ENCODE data around the gene GAS7. TPM values are rescaled to one million over a fixed set of nuclear protein-coding genes. Genes with fewer than 3 reads are reported as not detected.

Gene GAS7
- total and polyA plus RNA-seq, 9 of the 15 experiments (the other 6 are each of a cell fraction or from before 2014, with no cell fraction given) = 0.11 to 0.33 TPM; not detected in 7

GRCh38 chr17:10067446-10068143 is 130.8 kb downstream of the GAS7 start:
- TF ChIP-seq LARP7 (IDR thresholded peaks at IDR 0.05) = no peak
- TF ChIP-seq ZNF134 (CRISPR knock-in tag; conservative IDR thresholded peaks at IDR 0.05) = no peak
- no peak for TF ChIP-seq MYNN (IDR thresholded peaks at IDR 0.05)
- TF ChIP-seq MYNN (CRISPR knock-in tag; IDR thresholded peaks at IDR 0.05) = no peak
- TF ChIP-seq TBL1XR1 (IDR thresholded peaks at IDR 0.05; ENCODE audit: low read length in 2 of 2) = no peak
- TF ChIP-seq NR4A1 (CRISPR knock-in tag; IDR thresholded peaks at IDR 0.05) = no peak
- no peak for TF ChIP-seq NR4A1 (tag; IDR thresholded peaks at IDR 0.05)
- no peak for TF ChIP-seq ZNF76 (CRISPR knock-in tag; IDR thresholded peaks at IDR 0.05; ENCODE audit: borderline replicate concordance)
- no peak for TF ChIP-seq ZNF232 (CRISPR knock-in tag; IDR thresholded peaks at IDR 0.05)
- no peak for TF ChIP-seq POLR2B (IDR thresholded peaks at IDR 0.05; ENCODE audit: low read depth, partially characterized antibody)
- TF ChIP-seq OTX1 (CRISPR knock-in tag; IDR thresholded peaks at IDR 0.05) = no peak
- TF ChIP-seq ESRRA (IDR thresholded peaks at IDR 0.05; ENCODE audit: borderline replicate concordance, low read depth) = no peak
- no peak for TF ChIP-seq XRCC4 (IDR thresholded peaks at IDR 0.05; ENCODE audit: extremely low read depth, insufficient read depth, insufficient read length)
- TF ChIP-seq FOXK1 (CRISPR knock-in tag; IDR thresholded peaks at IDR 0.05; ENCODE audit: borderline replicate concordance) = no peak
- no peak for TF ChIP-seq SOX6 (IDR thresholded peaks at IDR 0.05)
- no peak for TF ChIP-seq TOE1 (IDR thresholded peaks at IDR 0.05; ENCODE audit: borderline replicate concordance)
- no peak for TF ChIP-seq TOE1 (CRISPR knock-in tag; IDR thresholded peaks at IDR 0.05; ENCODE audit: borderline replicate concordance, low read depth)
- Histone ChIP-seq H3K27ac (ENCODE audit: extremely low read depth, low read depth, low read length) (no peak overlapping the region), H3K9me3 (replicated peaks; ENCODE audit: control insufficient read depth, insufficient read depth, low read depth, low read length) (no peaks in the 10 kb centered on the region), H4K20me1 (replicated peaks; ENCODE audit: control insufficient read depth, insufficient read depth, low read length) (no peaks in the 10 kb centered on the region), H3K9ac (ENCODE audit: insufficient read depth in 1 of 2, low read depth in 2 of 2, low read length in 2 of 2) (no peak overlapping the region), H3K27me3 (ENCODE audit: control insufficient read depth in 2 of 2, insufficient read depth in 2 of 2, low read length in 2 of 2) (no peaks in the 10 kb centered on the region; a peak in 1 of 5 replicates), H3K4me3 (no peak overlapping the region), H3K4me1 (replicated peaks in 1 of 2; ENCODE audit: control insufficient read depth in 2 of 2, insufficient read depth in 2 of 2, low read length in 2 of 2) (no peaks in the 10 kb centered on the region), H3K4me2 (ENCODE audit: insufficient read depth, low read length) (no peak overlapping the region), H3K36me3 (ENCODE audit: control insufficient read depth, insufficient read depth, low read length) (no peaks in the 10 kb centered on the region), H3K9me1 (ENCODE audit: control insufficient read depth, insufficient read depth, low read length) (no peaks in the 10 kb centered on the region), H3K79me2 (ENCODE audit: control insufficient read depth, insufficient read depth, low read length) (no peaks in the 10 kb centered on the region), H2AFZ (ENCODE audit: low read depth, low read length) (no peak overlapping the region)
- no TSS peak for BruUV-seq (replicated peaks)
- intact Hi-C loops (cut with micrococcal nuclease) = no loop called here
- in situ Hi-C loops (cut with MboI) = no loop called here
- no peak for FAIRE-seq
- no peak for ATAC-seq
- whole genome bisulfite sequencing (ENCODE audit: insufficient coverage, low coverage, missing lambda C conversion rate) = 0% methylated on average over 8 of the region's 8 CpGs
- ChIA-PET POLR2A (no interaction called here), CTCF (ENCODE audit: low intra/inter-chr PET ratio) (no interaction called here)
- DNase-seq (ENCODE audit: extremely low read depth in 1 of 4, low spot score in 3 of 4) = no peak
